PC-9 (cell line): ENCODE results near the gene CHRNA7. TPM values are rescaled to one million over a fixed set of nuclear protein-coding genes. Genes with fewer than 3 reads are reported as not detected.

Experiments used
- BruUV-seq: library from RNA; stranded (reverse); fragments of 400-500 nt; replicated peaks from 2 replicates; lab custom pipeline; 2021; lab: Mats Ljungman, UMichigan
- CTCF ChIA-PET: fragments of 300-600 bp; sonication (Branson Sonifier 250); formaldehyde crosslinking; loops from one replicate; lab custom pipeline; 2022; ENCODE audit warnings: antibody characterized with exemption; lab: Charles Lee
- POLR2A ChIA-PET: fragments of 300-600 bp; sonication (Branson Sonifier 250); formaldehyde crosslinking; loops from one replicate; lab custom pipeline; 2022; ENCODE audit warnings: antibody characterized with exemption; ENCODE audit not compliant: unreplicated experiment; lab: Charles Lee
- DNase-seq, 2 experiments: peaks; one replicate each; pipeline versions ENCODE4 v3.0.0 to v3.0.0-alpha.2; 2015 to 2022; ENCODE audit warnings: mixed read lengths in 1 of 2
- H2AFZ ChIP-seq: fragments of 200-600 bp; sonication (generic); 2 replicates; pipeline ENCODE4 v1.8.1; 2017; ENCODE audit warnings: antibody characterized with exemption
- H3F3A ChIP-seq: fragments of 200-600 bp; sonication (generic); 2 replicates; pipeline ENCODE4 v1.8.1; 2017; ENCODE audit warnings: antibody characterized with exemption, mild to moderate bottlenecking, low read depth; ENCODE audit not compliant: insufficient read depth
- H3K27ac ChIP-seq: fragments of 200-600 bp; sonication (generic); 2 replicates; pipeline ENCODE4 v1.6.1; 2016; ENCODE audit warnings: mixed run types
- H3K27me3 ChIP-seq: fragments of 200-600 bp; sonication (generic); 2 replicates; pipeline ENCODE4 v1.6.1; 2016; ENCODE audit warnings: low read depth, mixed run types; ENCODE audit not compliant: insufficient read depth
- H3K36me3 ChIP-seq: fragments of 200-600 bp; sonication (generic); 2 replicates; pipeline ENCODE4 v1.6.1; 2016; ENCODE audit warnings: low read depth, mixed run types
- H3K4me1 ChIP-seq: fragments of 200-600 bp; sonication (generic); replicated peaks from 2 replicates; pipeline ENCODE4 v1.6.1; 2016; ENCODE audit warnings: mixed run types; ENCODE audit not compliant: insufficient read depth
- H3K4me2 ChIP-seq: fragments of 200-600 bp; sonication (generic); 2 replicates; pipeline ENCODE4 v1.6.1; 2017; ENCODE audit warnings: mixed run types
- H3K4me3 ChIP-seq: fragments of 200-600 bp; sonication (generic); 2 replicates; pipeline ENCODE4 v1.6.1; 2016; ENCODE audit warnings: mixed run types
- H3K79me2 ChIP-seq: fragments of 200-600 bp; sonication (generic); 2 replicates; pipeline ENCODE4 v1.6.1; 2017; ENCODE audit warnings: low read depth, mixed run types
- H3K9me2 ChIP-seq: fragments of 200-600 bp; sonication (generic); 2 replicates; pipeline ENCODE4 v1.8.1; 2017; ENCODE audit warnings: mild to moderate bottlenecking; ENCODE audit not compliant: insufficient read depth
- H3K9me3 ChIP-seq: fragments of 200-600 bp; sonication (generic); 2 replicates; pipeline ENCODE4 v1.8.1; 2016; ENCODE audit warnings: low read depth; ENCODE audit not compliant: insufficient read depth
- H4K20me1 ChIP-seq: fragments of 200-600 bp; sonication (generic); 2 replicates; pipeline ENCODE4 v1.8.1; 2017; ENCODE audit not compliant: insufficient read depth
- EZH2 ChIP-seq: fragments of 200-600 bp; sonication (generic); IDR thresholded peaks from 2 replicates; pipeline ENCODE4 v1.8.0; 2017; ENCODE audit warnings: antibody characterized with exemption, low read depth
- intact Hi-C: fragments of 100-400 bp; cut with micrococcal nuclease; formaldehyde crosslinking; loops from one replicate; pipeline ENCODE4 v1.10.0; 2022; ENCODE audit not compliant: unreplicated experiment
- total RNA-seq: library from RNA; stranded (reverse); gene quantifications from 2 replicates; pipeline ENCODE4 v1.2.3, GENCODE V29; 2021
- TF ChIP-seq, protein P1 (sequence below): fragments of 200-600 bp; sonication (generic); conservative IDR thresholded peaks from 2 replicates; pipeline ENCODE4 v1.6.1; 2017; ENCODE audit warnings: mixed run types, antibody characterized with exemption, mild to moderate bottlenecking, moderate library complexity

Gene CHRNA7
- total RNA-seq, 1 experiment from 2014 or later = not detected

DNA sequence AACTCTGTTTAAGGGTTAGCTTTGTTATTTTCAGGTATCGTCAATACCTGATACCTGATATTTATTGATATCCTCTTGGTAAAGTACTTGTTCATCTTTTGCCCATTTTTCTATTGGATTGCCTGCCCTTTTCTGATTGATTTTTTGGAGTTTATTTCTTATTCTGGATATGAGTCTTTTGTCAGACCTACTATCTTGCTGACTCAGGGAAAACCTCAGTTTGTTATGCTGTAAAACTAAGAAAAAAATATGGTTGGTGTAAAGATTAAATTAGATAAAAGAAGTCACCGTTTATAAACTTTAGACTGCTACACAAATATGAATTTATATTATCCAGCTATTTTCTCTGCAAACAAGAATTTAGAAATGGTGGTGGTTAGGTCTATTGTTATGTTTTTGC lies 65.9 kb downstream of the CHRNA7 start:
- POLR2A ChIA-PET = no interaction called here
- H3K36me3 ChIP-seq = no peaks in the 10 kb centered on the region
- no peaks in the 10 kb centered on the region for H3K9me2 ChIP-seq
- CTCF ChIA-PET = no interaction called here
- no peak for DNase-seq
- no TSS peak for BruUV-seq
- no peak overlapping the region for H2AFZ ChIP-seq
- H3F3A ChIP-seq = no peaks in the 10 kb centered on the region
- no peak overlapping the region for H3K27ac ChIP-seq
- H3K4me1 ChIP-seq = no peaks in the 10 kb centered on the region
- H4K20me1 ChIP-seq = no peaks in the 10 kb centered on the region
- no peaks in the 10 kb centered on the region for H3K79me2 ChIP-seq
- intact Hi-C loops = no loop called here
- H3K27me3 ChIP-seq = peaks cover 30% of the 10 kb centered on the region
- H3K4me3 ChIP-seq = no peak overlapping the region
- no peak overlapping the region for H3K4me2 ChIP-seq
- no peak for TF ChIP-seq EZH2
- TF ChIP-seq, protein P1, sequence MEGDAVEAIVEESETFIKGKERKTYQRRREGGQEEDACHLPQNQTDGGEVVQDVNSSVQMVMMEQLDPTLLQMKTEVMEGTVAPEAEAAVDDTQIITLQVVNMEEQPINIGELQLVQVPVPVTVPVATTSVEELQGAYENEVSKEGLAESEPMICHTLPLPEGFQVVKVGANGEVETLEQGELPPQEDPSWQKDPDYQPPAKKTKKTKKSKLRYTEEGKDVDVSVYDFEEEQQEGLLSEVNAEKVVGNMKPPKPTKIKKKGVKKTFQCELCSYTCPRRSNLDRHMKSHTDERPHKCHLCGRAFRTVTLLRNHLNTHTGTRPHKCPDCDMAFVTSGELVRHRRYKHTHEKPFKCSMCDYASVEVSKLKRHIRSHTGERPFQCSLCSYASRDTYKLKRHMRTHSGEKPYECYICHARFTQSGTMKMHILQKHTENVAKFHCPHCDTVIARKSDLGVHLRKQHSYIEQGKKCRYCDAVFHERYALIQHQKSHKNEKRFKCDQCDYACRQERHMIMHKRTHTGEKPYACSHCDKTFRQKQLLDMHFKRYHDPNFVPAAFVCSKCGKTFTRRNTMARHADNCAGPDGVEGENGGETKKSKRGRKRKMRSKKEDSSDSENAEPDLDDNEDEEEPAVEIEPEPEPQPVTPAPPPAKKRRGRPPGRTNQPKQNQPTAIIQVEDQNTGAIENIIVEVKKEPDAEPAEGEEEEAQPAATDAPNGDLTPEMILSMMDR = no peak
- H3K9me3 ChIP-seq = no peaks in the 10 kb centered on the region

DNA sequence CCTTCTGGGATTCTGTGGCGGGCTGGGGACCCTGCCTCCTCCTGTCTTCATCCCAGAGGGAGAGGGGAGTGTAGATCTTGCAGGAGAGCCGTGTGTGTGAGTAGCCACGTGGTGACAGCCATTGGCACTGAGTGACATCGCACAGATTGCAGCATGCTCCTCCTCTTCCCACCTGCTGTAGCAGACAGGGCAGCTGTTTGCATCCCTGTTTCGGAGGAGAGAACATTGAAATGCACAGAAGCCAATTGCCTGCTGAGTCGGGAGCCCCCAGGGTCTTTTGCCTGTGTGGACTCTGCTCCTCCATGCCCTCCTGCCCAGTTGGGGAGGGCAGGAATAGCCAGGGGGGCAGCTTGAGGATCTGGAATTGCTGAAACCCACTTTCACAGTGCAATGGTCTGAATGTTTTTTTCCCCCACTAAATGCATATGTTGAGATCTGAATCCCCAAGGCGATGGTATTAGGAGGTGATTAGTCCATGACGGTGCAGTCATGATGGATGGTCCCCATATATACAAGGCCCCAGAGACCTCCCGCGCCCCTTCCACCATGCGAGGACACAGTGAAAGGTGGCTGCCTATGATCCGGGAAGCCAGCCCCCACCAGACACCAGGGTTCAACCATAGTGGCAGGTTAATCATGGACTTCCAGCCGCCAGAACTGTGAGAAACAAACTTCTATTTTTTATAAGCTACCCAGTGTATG lies 66.8 kb downstream of the CHRNA7 start:
- no peak overlapping the region for H3K4me3 ChIP-seq
- H3K9me3 ChIP-seq = no peaks in the 10 kb centered on the region
- DNase-seq = no peak
- TF ChIP-seq, protein P1 = no peak
- TF ChIP-seq EZH2 = no peak
- H3K27me3 ChIP-seq = peaks cover 30% of the 10 kb centered on the region
- H3F3A ChIP-seq = no peaks in the 10 kb centered on the region
- ChIA-PET CTCF (no interaction called here), POLR2A (no interaction called here)
- H3K27ac ChIP-seq = no peak overlapping the region
- no peak overlapping the region for H3K4me2 ChIP-seq
- no peaks in the 10 kb centered on the region for H3K9me2 ChIP-seq
- no peaks in the 10 kb centered on the region for H3K36me3 ChIP-seq
- H2AFZ ChIP-seq = no peak overlapping the region
- intact Hi-C loops = no loop called here
- no peaks in the 10 kb centered on the region for H3K79me2 ChIP-seq
- no peaks in the 10 kb centered on the region for H3K4me1 ChIP-seq
- no peaks in the 10 kb centered on the region for H4K20me1 ChIP-seq
- BruUV-seq = no TSS peak

DNA sequence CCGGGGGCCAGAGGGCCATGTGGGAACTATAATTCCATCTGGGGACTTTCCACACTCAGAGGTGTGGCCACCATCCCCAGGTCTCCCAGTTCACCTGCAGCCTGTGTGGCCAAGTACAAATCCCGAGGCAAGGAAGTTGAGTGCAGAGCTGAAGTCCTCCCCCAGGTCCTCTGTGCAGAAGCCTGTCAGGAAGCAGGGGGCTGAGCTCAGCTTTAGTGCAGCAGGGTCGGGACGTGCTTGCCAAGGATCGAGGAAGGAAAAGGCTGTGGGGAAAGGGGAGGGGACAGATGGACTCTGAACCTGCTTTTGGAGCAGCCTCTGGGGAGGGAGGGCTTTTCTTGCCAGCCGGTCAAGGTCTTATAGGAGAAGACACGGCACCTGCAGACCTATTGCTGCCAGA lies 67.7 kb downstream of the CHRNA7 start:
- Histone ChIP-seq H3K27me3 (peaks cover 30% of the 10 kb centered on the region), H3K4me2 (no peak overlapping the region), H3F3A (no peaks in the 10 kb centered on the region), H3K4me1 (no peaks in the 10 kb centered on the region), H2AFZ (no peak overlapping the region), H4K20me1 (no peaks in the 10 kb centered on the region), H3K27ac (no peak overlapping the region), H3K36me3 (no peaks in the 10 kb centered on the region), H3K79me2 (no peaks in the 10 kb centered on the region), H3K9me2 (no peaks in the 10 kb centered on the region), H3K4me3 (no peak overlapping the region), H3K9me3 (no peaks in the 10 kb centered on the region)
- ChIA-PET CTCF (no interaction called here), POLR2A (no interaction called here)
- DNase-seq = no peak
- intact Hi-C loops = no loop called here
- no peak for TF ChIP-seq EZH2
- TF ChIP-seq, protein P1 = no peak
- BruUV-seq = no TSS peak
